Activated CD8-positive, alpha-beta memory T cell treated with anti-CD3 and anti-CD28 coated beads, Interleukin-2, amount 50 U/mL, for 24 hours (primary cell): Measurements from ENCODE around the gene AKAP13.

Source experiments
- DNase-seq: peaks from one replicate; pipeline ENCODE4 v3.0.0-alpha.2; 2020; ENCODE audit errors: extremely low read depth

Gene AKAP13

GRCh38 chr15:85621094-85621493 lies 240.7 kb downstream of the AKAP13 start:
- DNase-seq = no peak

GRCh38 chr15:85622221-85622831 lies 241.9 kb downstream of the AKAP13 start:
- no peak for DNase-seq

GRCh38 chr15:85623315-85624049 lies 243.1 kb downstream of the AKAP13 start:
- no peak for DNase-seq

GRCh38 chr15:85624291-85624801 lies 243.9 kb downstream of the AKAP13 start:
- no peak for DNase-seq

- DNase-seq = no peak
These were observed 244.9 kb downstream of the AKAP13 start for GRCh38 chr15:85625166-85625830.

- DNase-seq = no peak
These were observed 245.5 kb downstream of the AKAP13 start for GRCh38 chr15:85625856-85626255.

- DNase-seq = no peak
These were observed 247.0 kb downstream of the AKAP13 start for GRCh38 chr15:85627213-85627935.

GRCh38 chr15:85630311-85630710 lies 249.9 kb downstream of the AKAP13 start:
- DNase-seq = no peak

- no peak for DNase-seq
These were observed 250.6 kb downstream of the AKAP13 start for GRCh38 chr15:85631018-85631417.

GRCh38 chr15:85632014-85632413 lies 251.6 kb downstream of the AKAP13 start:
- no peak for DNase-seq

- DNase-seq = no peak
These were observed 253.5 kb downstream of the AKAP13 start for GRCh38 chr15:85633859-85634258.

- DNase-seq = no peak
These were observed 255.9 kb downstream of the AKAP13 start for GRCh38 chr15:85636351-85636750.

- DNase-seq = no peak
These were observed 259.5 kb downstream of the AKAP13 start for GRCh38 chr15:85639752-85640381.

GRCh38 chr15:85642065-85642692 lies 261.8 kb downstream of the AKAP13 start:
- no peak for DNase-seq

- DNase-seq = no peak
These were observed 262.3 kb downstream of the AKAP13 start for GRCh38 chr15:85642693-85643066.

- no peak for DNase-seq
These were observed 266.2 kb downstream of the AKAP13 start for GRCh38 chr15:85646538-85647091.

GRCh38 chr15:85649372-85649771 lies 269.0 kb downstream of the AKAP13 start:
- DNase-seq = no peak

- DNase-seq = no peak
These were observed 271.1 kb downstream of the AKAP13 start for GRCh38 chr15:85651548-85651947.

GRCh38 chr15:85652457-85652856 lies 272.1 kb downstream of the AKAP13 start:
- no peak for DNase-seq

GRCh38 chr15:85657132-85657531 lies 276.7 kb downstream of the AKAP13 start:
- DNase-seq = no peak

GRCh38 chr15:85658816-85659215 lies 278.4 kb downstream of the AKAP13 start:
- DNase-seq = no peak
